Chondrocyte (in vitro differentiated cells): ENCODE measurements around the gene RALA. TPM values are rescaled to one million over a fixed set of nuclear protein-coding genes. Genes with fewer than 3 reads are reported as not detected.
"Not testable (repeated sequence)": the region's sequence is repeated elsewhere in the genome, so short reads cannot be mapped to it uniquely, and the experiment has no call there.

ENCODE experiments used
- DNase-seq: peaks from one replicate; pipeline ENCODE4 v3.0.0; 2021; ENCODE audit warnings: mixed read lengths, low spot score
- H3K27ac Mint-ChIP-seq: one replicate; pipeline ENCODE4 v1.8.0; 2021; ENCODE audit warnings: mild to moderate bottlenecking, moderate library complexity, mixed read lengths; ENCODE audit not compliant: unreplicated experiment
- H3K27me3 Mint-ChIP-seq: 2 replicates; pipeline ENCODE4 v1.8.0; 2021; ENCODE audit warnings: low read depth, mixed read lengths
- H3K36me3 Mint-ChIP-seq: 2 replicates; pipeline ENCODE4 v1.8.0; 2021; ENCODE audit warnings: low read depth, mixed read lengths
- H3K4me1 Mint-ChIP-seq: 2 replicates; pipeline ENCODE4 v1.8.0; 2021; ENCODE audit warnings: low read depth, mild to moderate bottlenecking, mixed read lengths
- H3K4me3 Mint-ChIP-seq: one replicate; pipeline ENCODE4 v1.8.0; 2021; ENCODE audit warnings: mild to moderate bottlenecking, moderate library complexity, mixed read lengths; ENCODE audit not compliant: unreplicated experiment
- H3K9me3 Mint-ChIP-seq: 2 replicates; pipeline ENCODE4 v1.8.0; 2021; ENCODE audit warnings: low read depth, mixed read lengths
- CTCF ChIP-seq: fragments of 200-600 bp; sonication (generic); IDR thresholded peaks from 2 replicates; pipeline ENCODE4 v1.5.0; 2021; ENCODE audit warnings: antibody characterized with exemption, mild to moderate bottlenecking, moderate library complexity
- total RNA-seq: library from RNA; stranded (reverse); gene quantifications from 3 replicates; pipeline ENCODE4 v1.2.1, GENCODE V29; 2021

The RALA gene
- total RNA-seq, 1 donor from 2014 or later: 35.2 TPM

GRCh38 chr7:39750253-39751077 is 127.1 kb downstream of the RALA start:
- Mint-ChIP-seq H3K9me3 (no peaks in the 10 kb centered on the region), H3K27ac (no peak overlapping the region), H3K36me3 (no peaks in the 10 kb centered on the region), H3K27me3 (no peaks in the 10 kb centered on the region), H3K4me3 (no peak overlapping the region), H3K4me1 (peaks cover 37% of the 10 kb centered on the region)
- no peak for TF ChIP-seq CTCF
- DNase-seq: no peak

- H3K4me1 Mint-ChIP-seq: peaks cover 40% of the 10 kb centered on the region
- peak overlapping the region; percentile 68 for H3K27ac Mint-ChIP-seq
- not testable (repeated sequence) for H3K36me3 Mint-ChIP-seq, H3K27me3 Mint-ChIP-seq, H3K9me3 Mint-ChIP-seq, H3K4me3 Mint-ChIP-seq, DNase-seq
These were observed 129.9 kb downstream of the RALA start for GRCh38 chr7:39753237-39753636.

- DNase-seq: no peak
- peak overlapping the region; percentile 99 for H3K27ac Mint-ChIP-seq
These were observed 130.5 kb downstream of the RALA start for GRCh38 chr7:39753823-39754325.

GRCh38 chr7:39754326-39755120 is 131.2 kb downstream of the RALA start:
- Mint-ChIP-seq H3K4me1 (peaks cover 37% of the 10 kb centered on the region), H3K9me3 (no peaks in the 10 kb centered on the region), H3K36me3 (no peaks in the 10 kb centered on the region), H3K27me3 (no peaks in the 10 kb centered on the region), H3K4me3 (peak overlapping the region; percentile 69), H3K27ac (peak overlapping the region; percentile 99)
- peak; percentile 53 for TF ChIP-seq CTCF
- peak; percentile 94 for DNase-seq

More at GRCh38 chr7:39753823-39754325, 130.5 kb downstream of the RALA start:
- Mint-ChIP-seq H3K36me3 (no peaks in the 10 kb centered on the region), H3K27me3 (no peaks in the 10 kb centered on the region), H3K4me3 (peak overlapping the region; percentile 69), H3K4me1 (peaks cover 43% of the 10 kb centered on the region), H3K9me3 (no peaks in the 10 kb centered on the region)
- no peak for TF ChIP-seq CTCF

- Mint-ChIP-seq H3K36me3 (no peaks in the 10 kb centered on the region), H3K4me1 (peaks cover 39% of the 10 kb centered on the region), H3K9me3 (no peaks in the 10 kb centered on the region), H3K27me3 (no peaks in the 10 kb centered on the region), H3K4me3 (no peak overlapping the region), H3K27ac (no peak overlapping the region)
- TF ChIP-seq CTCF: no peak
- no peak for DNase-seq
These were observed 134.2 kb downstream of the RALA start for GRCh38 chr7:39757604-39758003.

Other genes starting within 250 kb of the RALA start
- 14.9 to 24.3 TPM (median 15.2 TPM) in 3 replicates for gene YAE1, start 57.2 kb upstream of the RALA start, total RNA-seq